Measurements from ENCODE around the gene SPATA6.

DNA sequence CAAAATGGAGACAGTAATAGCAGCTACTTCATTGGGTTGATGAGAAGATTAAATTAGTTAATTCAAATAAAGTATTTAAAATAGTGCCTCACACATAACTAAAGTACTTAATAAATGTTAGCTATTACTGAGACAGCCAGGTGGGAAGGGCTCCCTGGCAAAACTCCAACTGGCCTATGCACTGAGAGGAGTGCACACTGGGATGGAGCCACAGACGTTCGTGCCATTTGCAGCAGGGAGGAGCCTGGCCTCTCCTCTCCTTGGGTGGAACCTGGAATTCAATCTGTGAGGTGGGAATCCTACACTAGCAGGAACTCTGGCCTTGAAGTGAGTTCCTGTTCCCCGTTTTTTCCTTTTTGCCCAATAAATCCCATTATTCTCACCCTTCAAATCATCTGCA lies 221.4 kb downstream of the SPATA6 start:
- TF ChIP-seq, protein P1, sequence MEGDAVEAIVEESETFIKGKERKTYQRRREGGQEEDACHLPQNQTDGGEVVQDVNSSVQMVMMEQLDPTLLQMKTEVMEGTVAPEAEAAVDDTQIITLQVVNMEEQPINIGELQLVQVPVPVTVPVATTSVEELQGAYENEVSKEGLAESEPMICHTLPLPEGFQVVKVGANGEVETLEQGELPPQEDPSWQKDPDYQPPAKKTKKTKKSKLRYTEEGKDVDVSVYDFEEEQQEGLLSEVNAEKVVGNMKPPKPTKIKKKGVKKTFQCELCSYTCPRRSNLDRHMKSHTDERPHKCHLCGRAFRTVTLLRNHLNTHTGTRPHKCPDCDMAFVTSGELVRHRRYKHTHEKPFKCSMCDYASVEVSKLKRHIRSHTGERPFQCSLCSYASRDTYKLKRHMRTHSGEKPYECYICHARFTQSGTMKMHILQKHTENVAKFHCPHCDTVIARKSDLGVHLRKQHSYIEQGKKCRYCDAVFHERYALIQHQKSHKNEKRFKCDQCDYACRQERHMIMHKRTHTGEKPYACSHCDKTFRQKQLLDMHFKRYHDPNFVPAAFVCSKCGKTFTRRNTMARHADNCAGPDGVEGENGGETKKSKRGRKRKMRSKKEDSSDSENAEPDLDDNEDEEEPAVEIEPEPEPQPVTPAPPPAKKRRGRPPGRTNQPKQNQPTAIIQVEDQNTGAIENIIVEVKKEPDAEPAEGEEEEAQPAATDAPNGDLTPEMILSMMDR (conservative IDR thresholded peaks at IDR 0.05; ENCODE audit: low read depth, low read length), result no peak
- no peak for TF ChIP-seq POLR2A (IDR thresholded peaks at IDR 0.05; ENCODE audit: low read depth, low read length)
